Measurements from ENCODE around the gene HCN4. TPM values are rescaled to one million over a fixed set of nuclear protein-coding genes. Genes with fewer than 3 reads are reported as not detected.

Gene HCN4
- total and polyA plus RNA-seq, 2 experiments from 2014 or later: 2.4 to 10.6 TPM

GRCh38 chr15:73374604-73375003 is 5.8 kb upstream of the HCN4 start:
- H3K27ac ChIP-seq (ENCODE audit: low read depth): no peak overlapping the region
- H3K9me3 Mint-ChIP-seq: peaks cover 5% of the 10 kb centered on the region; the same call in 2 of the 3 replicates
- H3K4me3 ChIP-seq: no peak overlapping the region
- no peaks in the 10 kb centered on the region for H3F3A ChIP-seq (replicated peaks; ENCODE audit: low read depth)
- ATAC-seq (no peak), DNase-seq (ENCODE audit: low spot score) (no peak)
- H3K27me3 ChIP-seq (ENCODE audit: insufficient read depth): peaks cover 24% of the 10 kb centered on the region
- no peaks in the 10 kb centered on the region for H3K36me3 Mint-ChIP-seq (ENCODE audit: low read depth)
- H3K79me2 ChIP-seq (replicated peaks; ENCODE audit: insufficient read depth): no peaks in the 10 kb centered on the region
- H3K27ac Mint-ChIP-seq: no peak overlapping the region
- peaks cover 36% of the 10 kb centered on the region for H3K27me3 Mint-ChIP-seq (ENCODE audit: insufficient read depth, low read depth, poor library complexity)
- H4K20me1 ChIP-seq (replicated peaks; ENCODE audit: insufficient read depth): no peaks in the 10 kb centered on the region
- peaks cover 3% of the 10 kb centered on the region; the same call in 1 of the 2 replicates for H3K36me3 ChIP-seq (ENCODE audit: insufficient read depth)
- TF ChIP-seq JUNB (IDR thresholded peaks at IDR 0.05; ENCODE audit: unreplicated experiment): no peak
- TF ChIP-seq ZNF331 (CRISPR knock-in tag; IDR thresholded peaks at IDR 0.05; ENCODE audit: low read depth): no peak
- no peak for TF ChIP-seq POLR2AphosphoS5 (IDR thresholded peaks at IDR 0.05; ENCODE audit: low read depth)
- TF ChIP-seq EZH2 (IDR thresholded peaks at IDR 0.05; ENCODE audit: low read depth, unreplicated experiment): no peak
- no peak for TF ChIP-seq CREB1 (CRISPR knock-in tag; IDR thresholded peaks at IDR 0.05; ENCODE audit: low read depth)
- no peak for TF ChIP-seq EZH2phosphoT487 (IDR thresholded peaks at IDR 0.05; ENCODE audit: unreplicated experiment)
- TF ChIP-seq NANOG (IDR thresholded peaks at IDR 0.05; ENCODE audit: borderline replicate concordance): no peak
- TF ChIP-seq ETS1 (IDR thresholded peaks at IDR 0.05): no peak
- no peak for TF ChIP-seq REST (IDR thresholded peaks at IDR 0.05; ENCODE audit: unreplicated experiment)
- no peak for TF ChIP-seq CTCF (conservative IDR thresholded peaks at IDR 0.05; ENCODE audit: low read depth in 2 of 2)
- no peak for TF ChIP-seq STAT1 (IDR thresholded peaks at IDR 0.05; ENCODE audit: unreplicated experiment)
- no peak for TF ChIP-seq ZNF462 (CRISPR knock-in tag; IDR thresholded peaks at IDR 0.05)
- no peak for TF ChIP-seq ZNF114 (CRISPR knock-in tag; IDR thresholded peaks at IDR 0.05)
- H3K4me1 ChIP-seq (ENCODE audit: insufficient read depth): peaks cover 11% of the 10 kb centered on the region; the same call in 1 of the 2 replicates
- peaks cover 48% of the 10 kb centered on the region for H3K4me1 Mint-ChIP-seq
- H3K4me2 ChIP-seq: no peak overlapping the region
- H3K4me3 Mint-ChIP-seq: no peak overlapping the region
- peaks cover 7% of the 10 kb centered on the region; the same call in 1 of the 2 replicates for H3K9me2 ChIP-seq (ENCODE audit: insufficient read depth)
- H2AFZ ChIP-seq: no peak overlapping the region

Measured in GM23338 (cell line).